Upper lobe of right lung (tissue), 1 donor: ENCODE results near the gene PDK2. TPM values are rescaled to one million over a fixed set of nuclear protein-coding genes. Genes with fewer than 3 reads are reported as not detected.

Experiments used
- ATAC-seq: fragments of 200-7000 bp; cut with Tn5 transposase; one replicate; pipeline ENCODE4 v1.9.1; 2020; ENCODE audit warnings: mild to moderate bottlenecking, moderate library complexity
- DNase-seq: peaks from one replicate; pipeline ENCODE4 v3.0.0-alpha.2; 2020
- H3K27ac ChIP-seq: fragments of 200-600 bp; one replicate; pipeline ENCODE4 v1.8.0; 2022
- H3K27me3 ChIP-seq: fragments of 200-600 bp; one replicate; pipeline ENCODE4 v1.8.0; 2022; ENCODE audit warnings: mild to moderate bottlenecking
- H3K36me3 ChIP-seq: fragments of 200-600 bp; one replicate; pipeline ENCODE4 v1.8.0; 2022
- H3K4me1 ChIP-seq: fragments of 200-600 bp; one replicate; pipeline ENCODE4 v1.8.0; 2022
- H3K4me3 ChIP-seq: fragments of 200-600 bp; one replicate; pipeline ENCODE4 v1.8.0; 2022; ENCODE audit warnings: mild to moderate bottlenecking
- H3K9me3 ChIP-seq: fragments of 200-600 bp; one replicate; pipeline ENCODE4 v1.8.0; 2022
- CTCF ChIP-seq: fragments of 200-600 bp; IDR thresholded peaks from one replicate; pipeline ENCODE4 v1.8.0; 2022; ENCODE audit warnings: antibody characterized with exemption
- intact Hi-C: fragments of 100-400 bp; cut with DNase I; formaldehyde crosslinking; loops from one replicate; pipeline ENCODE4 v1.11.0; 2022
- total RNA-seq: library from RNA; stranded (reverse); fragmentation: NEBNext Ultra II Directional; extraction: Animal tissue kit (Norgen Biotek cat#: 25700); gene quantifications from one replicate; pipeline ENCODE4 v1.2.1, GENCODE V29; 2021
- donor health status: DM: no; HTN: yes; CAD: no; lungs with severe emphysema.

The PDK2 gene
- total RNA-seq, 1 donor from 2014 or later, result 30.2 TPM

GRCh38 chr17:50118828-50119218 lies 23.7 kb downstream of the PDK2 start:
- intact Hi-C loops, result loop anchor here (10.0 kb wide), 1 partner anchor 46 kb away; the partner anchor contains the start of gene SGCA
- DNase-seq, result no peak

GRCh38 chr17:50120475-50121253 lies 25.5 kb downstream of the PDK2 start:
- no peak overlapping the region for H3K27ac ChIP-seq
- peaks cover 24% of the 10 kb centered on the region for H3K27me3 ChIP-seq
- no peaks in the 10 kb centered on the region for H3K36me3 ChIP-seq
- no peak for DNase-seq
- no peak for TF ChIP-seq CTCF
- intact Hi-C loops, result no loop called here
- no peak overlapping the region for H3K4me3 ChIP-seq
- H3K4me1 ChIP-seq, result peaks cover 21% of the 10 kb centered on the region
- no peaks in the 10 kb centered on the region for H3K9me3 ChIP-seq
- no peak for ATAC-seq

More at GRCh38 chr17:50118828-50119218, 23.7 kb downstream of the PDK2 start:
- peaks cover 16% of the 10 kb centered on the region for H3K4me1 ChIP-seq
- no peak overlapping the region for H3K4me3 ChIP-seq
- ATAC-seq, result no peak
- peaks cover 27% of the 10 kb centered on the region for H3K27me3 ChIP-seq
- no peaks in the 10 kb centered on the region for H3K36me3 ChIP-seq
- H3K9me3 ChIP-seq, result no peaks in the 10 kb centered on the region
- no peak for TF ChIP-seq CTCF
- no peak overlapping the region for H3K27ac ChIP-seq

GRCh38 chr17:50122945-50123344 lies 27.8 kb downstream of the PDK2 start:
- Histone ChIP-seq H3K27ac (peak overlapping the region; percentile 63), H3K4me3 (no peak overlapping the region), H3K4me1 (peaks cover 15% of the 10 kb centered on the region), H3K27me3 (peaks cover 6% of the 10 kb centered on the region), H3K9me3 (no peaks in the 10 kb centered on the region), H3K36me3 (no peaks in the 10 kb centered on the region)
- DNase-seq (no peak), ATAC-seq (no peak)
- no peak for TF ChIP-seq CTCF
- intact Hi-C loops, result no loop called here

- intact Hi-C loops, result no loop called here
- Histone ChIP-seq H3K9me3 (no peaks in the 10 kb centered on the region), H3K36me3 (no peaks in the 10 kb centered on the region), H3K4me1 (peaks cover 17% of the 10 kb centered on the region), H3K4me3 (no peak overlapping the region), H3K27ac (peak overlapping the region; percentile 63), H3K27me3 (no peaks in the 10 kb centered on the region)
- ATAC-seq (no peak), DNase-seq (no peak)
- TF ChIP-seq CTCF, result no peak
These were observed 28.6 kb downstream of the PDK2 start for GRCh38 chr17:50123649-50124349.

GRCh38 chr17:50125420-50125997 lies 30.4 kb downstream of the PDK2 start:
- Histone ChIP-seq H3K4me3 (no peak overlapping the region), H3K27ac (no peak overlapping the region), H3K27me3 (peaks cover 5% of the 10 kb centered on the region), H3K9me3 (no peaks in the 10 kb centered on the region), H3K36me3 (no peaks in the 10 kb centered on the region), H3K4me1 (peaks cover 28% of the 10 kb centered on the region)
- ATAC-seq (no peak), DNase-seq (no peak)
- no peak for TF ChIP-seq CTCF
- intact Hi-C loops, result no loop called here
